GM12878 (cell line): ENCODE results near the gene ALAS1. TPM values are rescaled to one million over a fixed set of nuclear protein-coding genes. Genes with fewer than 3 reads are reported as not detected.

Experiments used
- ATAC-seq: fragments of 200-7000 bp; cut with Tn5 transposase; 3 replicates; pipeline ENCODE4 v1.9.1; 2020; ENCODE audit warnings: mild to moderate bottlenecking, moderate library complexity
- BruUV-seq: library from RNA; stranded (reverse); fragments of 400-500 nt; replicated peaks from 2 replicates; lab custom pipeline; 2021; lab: Mats Ljungman, UMichigan
- CTCF ChIA-PET: fragments of 300-600 bp; sonication (Branson Sonifier 250); formaldehyde crosslinking; extraction: SDS; loops from one replicate; lab custom pipeline; 2021; ENCODE audit warnings: inconsistent platforms; lab: Yijun Ruan, JAX
- POLR2A ChIA-PET: fragments of 350-600 bp; formaldehyde crosslinking; extraction: SDS; loops from one replicate; lab custom pipeline; 2021; ENCODE audit warnings: inconsistent platforms; lab: Charles Lee
- RAD21 ChIA-PET: fragments of 300-600 bp; sonication (Branson Sonifier 250); formaldehyde crosslinking; loops from one replicate; lab custom pipeline; 2023; ENCODE audit warnings: antibody characterized with exemption; ENCODE audit not compliant: unreplicated experiment; lab: Charles Lee
- SMC1A ChIA-PET: fragments of 300-600 bp; sonication (Branson Sonifier 250); formaldehyde crosslinking; loops from one replicate; lab custom pipeline; 2023; ENCODE audit not compliant: unreplicated experiment, uncharacterized antibody; lab: Charles Lee
- DNase-seq: peaks from one replicate; pipeline ENCODE4 v3.0.0-alpha.2; 2011; ENCODE audit warnings: low read depth, low spot score
- FAIRE-seq: peaks from 3 replicates; lab custom pipeline; 2011; peaks lifted over from hg19 to GRCh38; lab: Jason Lieb, UNC
- H2AFZ ChIP-seq: 2 replicates; pipeline ENCODE4 v1.6.0; 2011; ENCODE audit warnings: low read depth, low read length, control low read depth; ENCODE audit not compliant: control insufficient read depth
- H3K27ac ChIP-seq: 2 replicates; pipeline ENCODE4 v1.5.1; 2011; ENCODE audit warnings: control low read depth; ENCODE audit not compliant: control insufficient read depth, insufficient read depth
- H3K27me3 ChIP-seq, 2 experiments: replicated peaks in 1 of 2; 2 replicates each; pipeline versions ENCODE4 v1.6.0 to v1.6.1; 2011; ENCODE audit warnings: low read length in 1 of 2; ENCODE audit not compliant: control insufficient read depth in 2 of 2, insufficient read depth in 2 of 2
- H3K36me3 ChIP-seq, 2 experiments: 2 replicates each; pipeline ENCODE4 v1.5.1; 2011; ENCODE audit warnings: low read length in 1 of 2; ENCODE audit not compliant: control insufficient read depth in 2 of 2, insufficient read depth in 2 of 2
- H3K4me1 ChIP-seq: 2 replicates; pipeline ENCODE4 v1.6.1; 2011; ENCODE audit warnings: mild to moderate bottlenecking, low read length, moderate library complexity, mixed read lengths; ENCODE audit not compliant: control insufficient read depth, insufficient read depth
- H3K4me2 ChIP-seq: 2 replicates; pipeline ENCODE4 v1.6.0; 2011; ENCODE audit warnings: control low read depth; ENCODE audit not compliant: control insufficient read depth, insufficient read depth
- H3K4me3 ChIP-seq: fragments of 200-600 bp; sonication (generic); 2 replicates; pipeline ENCODE4 v1.5.1; 2016
- H3K79me2 ChIP-seq: 2 replicates; pipeline ENCODE4 v1.6.0; 2011; ENCODE audit warnings: low read length; ENCODE audit not compliant: control insufficient read depth, insufficient read depth
- H3K9ac ChIP-seq: 2 replicates; pipeline ENCODE4 v1.8.0; 2011; ENCODE audit warnings: low read length, control low read depth, mixed read lengths; ENCODE audit not compliant: control insufficient read depth, insufficient read depth
- H3K9me3 ChIP-seq: replicated peaks from 3 replicates; pipeline ENCODE4 v1.5.1; 2011; ENCODE audit warnings: mild to moderate bottlenecking, low read length; ENCODE audit not compliant: control insufficient read depth, insufficient read depth
- H4K20me1 ChIP-seq: 2 replicates; pipeline ENCODE4 v1.6.0; 2011; ENCODE audit not compliant: control insufficient read depth, insufficient read depth
- ATF7 ChIP-seq: fragments of 450-650 bp; IDR thresholded peaks from 2 replicates; pipeline ENCODE4 v1.6.1; 2016; ENCODE audit warnings: low read depth, mild to moderate bottlenecking
- CREM ChIP-seq: IDR thresholded peaks from 2 replicates; pipeline ENCODE4 v1.6.1; 2014; ENCODE audit warnings: antibody characterized with exemption, low read depth
- ETV6 ChIP-seq, 2 experiments: fragments of 450-650 bp in 1 of 2; IDR thresholded peaks in 1 of 2; conservative IDR thresholded peaks in 1 of 2; 2 replicates each; pipeline ENCODE4 v1.6.1; 2014; ENCODE audit warnings: antibody characterized with exemption in 1 of 2, borderline replicate concordance in 1 of 2, low read depth in 1 of 2, mild to moderate bottlenecking in 1 of 2, moderate library complexity in 1 of 2
- IKZF2 ChIP-seq, 2 experiments: fragments of 450-650 bp; IDR thresholded peaks; 2 replicates each; pipeline ENCODE4 v1.6.1; 2017; ENCODE audit warnings: mild to moderate bottlenecking in 2 of 2, moderate library complexity in 2 of 2
- IRF4 ChIP-seq: IDR thresholded peaks from 2 replicates; pipeline ENCODE4 v1.6.1; 2011; ENCODE audit warnings: low read depth, low read length
- KAT2A ChIP-seq: conservative IDR thresholded peaks from 2 replicates; pipeline ENCODE4 v1.6.1; 2011; ENCODE audit warnings: low read depth, low read length; ENCODE audit not compliant: control insufficient read depth
- MTA3 ChIP-seq: IDR thresholded peaks from 2 replicates; pipeline ENCODE4 v1.6.1; 2012; ENCODE audit warnings: low read length, inconsistent platforms, borderline replicate concordance
- NFIC ChIP-seq: IDR thresholded peaks from 2 replicates; pipeline ENCODE4 v1.6.1; 2012; ENCODE audit warnings: low read depth, mild to moderate bottlenecking, inconsistent platforms, low read length, moderate library complexity
- POLR2A ChIP-seq: IDR thresholded peaks from 2 replicates; pipeline ENCODE4 v1.6.1; 2011; ENCODE audit warnings: low read depth, mild to moderate bottlenecking, low read length
- POLR2AphosphoS5 ChIP-seq: IDR thresholded peaks from 2 replicates; pipeline ENCODE4 v1.6.1; 2011; ENCODE audit warnings: mild to moderate bottlenecking, low read length, inconsistent platforms
- RFX5 ChIP-seq: IDR thresholded peaks from 2 replicates; pipeline ENCODE4 v1.6.1; 2011; ENCODE audit warnings: low read depth, low read length, improper control_type of control experiment
- SPI1 ChIP-seq: IDR thresholded peaks from 2 replicates; pipeline ENCODE4 v1.6.1; 2011; ENCODE audit warnings: low read depth, mild to moderate bottlenecking, low read length, moderate library complexity, borderline replicate concordance; ENCODE audit not compliant: insufficient read depth
- TAF1 ChIP-seq: IDR thresholded peaks from 2 replicates; pipeline ENCODE4 v1.6.1; 2011; ENCODE audit warnings: mild to moderate bottlenecking, low read depth, low read length, borderline replicate concordance
- ZNF24 ChIP-seq: fragments of 450-650 bp; IDR thresholded peaks from 2 replicates; pipeline ENCODE4 v1.6.1; 2017; ENCODE audit warnings: antibody characterized with exemption, mild to moderate bottlenecking
- WGBS: methylation state at CpG from one replicate; pipeline ENCODE4 v1.1.6; 2016; ENCODE audit warnings: low lambda C conversion rate; ENCODE audit not compliant: insufficient replicate concordance, insufficient coverage; ENCODE audit errors: missing lambda C conversion rate; 5-methylcytosine and 5-hydroxymethylcytosine counted together
- in situ Hi-C: fragments of 300-500 bp; cut with MboI; formaldehyde crosslinking; loops from 9 replicates; pipeline ENCODE4 v1.14.3; 2018; ENCODE audit warnings: mixed read lengths
- intact Hi-C: fragments of 100-400 bp; cut with micrococcal nuclease; formaldehyde crosslinking; loops from one replicate; pipeline ENCODE4 v1.14.2; 2022; ENCODE audit not compliant: unreplicated experiment
- polyA plus RNA-seq, 11 experiments: library from polyadenylated mRNA; depleted of rRNA in 4 of 11; unstranded in 6 of 11; stranded (reverse) in 5 of 11; fragments of >200 nt; fragmentation: Nextera tagmentation in 4 of 11; fragmentation: Illumina TruSeq in 1 of 11; extraction: Ambion mirVana in 4 of 11; extraction: Trizol in 1 of 11; gene quantifications; 1 replicate in 1 of 11; 2 replicates in 10 of 11; pipeline versions ENCODE4 v1.2.1 to v1.2.3, GENCODE V29; 2011 to 2016; ENCODE audit warnings: inconsistent platforms in 2 of 11, missing spikeins in 2 of 11, low read depth in 1 of 11
- total RNA-seq, 4 experiments: library from RNA; depleted of rRNA in 3 of 4; stranded (reverse); fragments of >200 nt in 3 of 4; fragmentation: Illumina TruSeq in 1 of 4; extraction: Trizol in 1 of 4; gene quantifications; 2 replicates each; pipeline versions ENCODE4 v1.2.1 to v1.2.3, GENCODE V29; 2013 to 2021
- TF ChIP-seq, protein P1 (sequence below): IDR thresholded peaks from 2 replicates; pipeline ENCODE4 v1.6.1; 2012; ENCODE audit warnings: improper control_type of control experiment, low read depth, low read length; ENCODE audit not compliant: insufficient replicate concordance
- TF ChIP-seq, protein P2 (sequence below), 3 experiments: IDR thresholded peaks in 2 of 3; conservative IDR thresholded peaks in 1 of 3; 2 replicates each; pipeline ENCODE4 v1.5.1; 2011; ENCODE audit warnings: low read depth in 3 of 3, low read length in 3 of 3, mild to moderate bottlenecking in 3 of 3, control low read depth in 2 of 3, moderate library complexity in 2 of 3, inconsistent platforms in 1 of 3, mixed read lengths in 1 of 3; ENCODE audit not compliant: control insufficient read depth in 2 of 3, insufficient read depth in 1 of 3; ENCODE audit errors: extremely low read depth in 1 of 3
- TF ChIP-seq, protein P3 (sequence below): fragments of 450-650 bp; IDR thresholded peaks from 2 replicates; pipeline ENCODE4 v1.6.1; 2017; ENCODE audit warnings: mild to moderate bottlenecking

ALAS1 gene
- total and polyA plus RNA-seq, 10 of the 15 experiments (the other 5 are each of a cell fraction or from before 2014, with no cell fraction given), result 69.9 to 115 (median 94.1) TPM

DNA sequence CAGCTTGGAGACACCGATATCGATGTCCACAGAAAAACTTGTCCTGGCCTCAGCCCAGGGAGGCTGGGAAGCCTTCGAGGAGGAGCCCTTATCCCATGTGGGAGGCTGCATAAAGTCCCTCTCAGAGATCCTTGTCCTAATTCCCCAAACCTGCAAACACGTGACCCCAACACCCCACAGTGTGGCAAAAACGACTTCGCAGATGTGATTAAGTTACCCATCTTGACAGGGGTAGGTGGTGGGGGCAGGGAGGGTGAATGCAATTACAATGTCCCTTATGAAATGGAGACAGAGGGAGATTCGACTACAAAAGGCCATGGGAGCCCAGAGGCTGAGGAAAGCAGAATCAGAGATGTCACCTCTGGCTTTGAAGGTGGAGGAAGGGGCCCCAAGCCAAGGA lies 29.8 kb downstream of the ALAS1 start:
- H3K36me3 ChIP-seq, result peaks cover 12 to 25% of the 10 kb centered on the region in 2 experiments; a peak in 3 of 4 replicates
- TF ChIP-seq ETV6 (conservative IDR thresholded peaks at IDR 0.05 in 1 of 2, IDR thresholded peaks at IDR 0.05 in 1 of 2; ENCODE audit: borderline replicate concordance in 1 of 2, low read depth in 1 of 2), result no peak
- TF ChIP-seq ZNF24, result no peak
- TF ChIP-seq MTA3, result no peak
- TF ChIP-seq, protein P1, sequence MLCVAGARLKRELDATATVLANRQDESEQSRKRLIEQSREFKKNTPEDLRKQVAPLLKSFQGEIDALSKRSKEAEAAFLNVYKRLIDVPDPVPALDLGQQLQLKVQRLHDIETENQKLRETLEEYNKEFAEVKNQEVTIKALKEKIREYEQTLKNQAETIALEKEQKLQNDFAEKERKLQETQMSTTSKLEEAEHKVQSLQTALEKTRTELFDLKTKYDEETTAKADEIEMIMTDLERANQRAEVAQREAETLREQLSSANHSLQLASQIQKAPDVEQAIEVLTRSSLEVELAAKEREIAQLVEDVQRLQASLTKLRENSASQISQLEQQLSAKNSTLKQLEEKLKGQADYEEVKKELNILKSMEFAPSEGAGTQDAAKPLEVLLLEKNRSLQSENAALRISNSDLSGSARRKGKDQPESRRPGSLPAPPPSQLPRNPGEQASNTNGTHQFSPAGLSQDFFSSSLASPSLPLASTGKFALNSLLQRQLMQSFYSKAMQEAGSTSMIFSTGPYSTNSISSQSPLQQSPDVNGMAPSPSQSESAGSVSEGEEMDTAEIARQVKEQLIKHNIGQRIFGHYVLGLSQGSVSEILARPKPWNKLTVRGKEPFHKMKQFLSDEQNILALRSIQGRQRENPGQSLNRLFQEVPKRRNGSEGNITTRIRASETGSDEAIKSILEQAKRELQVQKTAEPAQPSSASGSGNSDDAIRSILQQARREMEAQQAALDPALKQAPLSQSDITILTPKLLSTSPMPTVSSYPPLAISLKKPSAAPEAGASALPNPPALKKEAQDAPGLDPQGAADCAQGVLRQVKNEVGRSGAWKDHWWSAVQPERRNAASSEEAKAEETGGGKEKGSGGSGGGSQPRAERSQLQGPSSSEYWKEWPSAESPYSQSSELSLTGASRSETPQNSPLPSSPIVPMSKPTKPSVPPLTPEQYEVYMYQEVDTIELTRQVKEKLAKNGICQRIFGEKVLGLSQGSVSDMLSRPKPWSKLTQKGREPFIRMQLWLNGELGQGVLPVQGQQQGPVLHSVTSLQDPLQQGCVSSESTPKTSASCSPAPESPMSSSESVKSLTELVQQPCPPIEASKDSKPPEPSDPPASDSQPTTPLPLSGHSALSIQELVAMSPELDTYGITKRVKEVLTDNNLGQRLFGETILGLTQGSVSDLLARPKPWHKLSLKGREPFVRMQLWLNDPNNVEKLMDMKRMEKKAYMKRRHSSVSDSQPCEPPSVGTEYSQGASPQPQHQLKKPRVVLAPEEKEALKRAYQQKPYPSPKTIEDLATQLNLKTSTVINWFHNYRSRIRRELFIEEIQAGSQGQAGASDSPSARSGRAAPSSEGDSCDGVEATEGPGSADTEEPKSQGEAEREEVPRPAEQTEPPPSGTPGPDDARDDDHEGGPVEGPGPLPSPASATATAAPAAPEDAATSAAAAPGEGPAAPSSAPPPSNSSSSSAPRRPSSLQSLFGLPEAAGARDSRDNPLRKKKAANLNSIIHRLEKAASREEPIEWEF, result no peak
- no peak for TF ChIP-seq IKZF2 (IDR thresholded peaks at IDR 0.05)
- no peak for TF ChIP-seq NFIC
- TF ChIP-seq IRF4, result no peak
- TF ChIP-seq, protein P2, sequence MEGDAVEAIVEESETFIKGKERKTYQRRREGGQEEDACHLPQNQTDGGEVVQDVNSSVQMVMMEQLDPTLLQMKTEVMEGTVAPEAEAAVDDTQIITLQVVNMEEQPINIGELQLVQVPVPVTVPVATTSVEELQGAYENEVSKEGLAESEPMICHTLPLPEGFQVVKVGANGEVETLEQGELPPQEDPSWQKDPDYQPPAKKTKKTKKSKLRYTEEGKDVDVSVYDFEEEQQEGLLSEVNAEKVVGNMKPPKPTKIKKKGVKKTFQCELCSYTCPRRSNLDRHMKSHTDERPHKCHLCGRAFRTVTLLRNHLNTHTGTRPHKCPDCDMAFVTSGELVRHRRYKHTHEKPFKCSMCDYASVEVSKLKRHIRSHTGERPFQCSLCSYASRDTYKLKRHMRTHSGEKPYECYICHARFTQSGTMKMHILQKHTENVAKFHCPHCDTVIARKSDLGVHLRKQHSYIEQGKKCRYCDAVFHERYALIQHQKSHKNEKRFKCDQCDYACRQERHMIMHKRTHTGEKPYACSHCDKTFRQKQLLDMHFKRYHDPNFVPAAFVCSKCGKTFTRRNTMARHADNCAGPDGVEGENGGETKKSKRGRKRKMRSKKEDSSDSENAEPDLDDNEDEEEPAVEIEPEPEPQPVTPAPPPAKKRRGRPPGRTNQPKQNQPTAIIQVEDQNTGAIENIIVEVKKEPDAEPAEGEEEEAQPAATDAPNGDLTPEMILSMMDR (IDR thresholded peaks at IDR 0.05 in 2 of 3, conservative IDR thresholded peaks at IDR 0.05 in 1 of 3; ENCODE audit: control insufficient read depth in 2 of 3, extremely low read depth in 1 of 3, insufficient read depth in 1 of 3, low read depth in 3 of 3, low read length in 3 of 3), result no peak
- no peak for TF ChIP-seq TAF1
- TF ChIP-seq RFX5, result no peak
- TF ChIP-seq, protein P3, sequence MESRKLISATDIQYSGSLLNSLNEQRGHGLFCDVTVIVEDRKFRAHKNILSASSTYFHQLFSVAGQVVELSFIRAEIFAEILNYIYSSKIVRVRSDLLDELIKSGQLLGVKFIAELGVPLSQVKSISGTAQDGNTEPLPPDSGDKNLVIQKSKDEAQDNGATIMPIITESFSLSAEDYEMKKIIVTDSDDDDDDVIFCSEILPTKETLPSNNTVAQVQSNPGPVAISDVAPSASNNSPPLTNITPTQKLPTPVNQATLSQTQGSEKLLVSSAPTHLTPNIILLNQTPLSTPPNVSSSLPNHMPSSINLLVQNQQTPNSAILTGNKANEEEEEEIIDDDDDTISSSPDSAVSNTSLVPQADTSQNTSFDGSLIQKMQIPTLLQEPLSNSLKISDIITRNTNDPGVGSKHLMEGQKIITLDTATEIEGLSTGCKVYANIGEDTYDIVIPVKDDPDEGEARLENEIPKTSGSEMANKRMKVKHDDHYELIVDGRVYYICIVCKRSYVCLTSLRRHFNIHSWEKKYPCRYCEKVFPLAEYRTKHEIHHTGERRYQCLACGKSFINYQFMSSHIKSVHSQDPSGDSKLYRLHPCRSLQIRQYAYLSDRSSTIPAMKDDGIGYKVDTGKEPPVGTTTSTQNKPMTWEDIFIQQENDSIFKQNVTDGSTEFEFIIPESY, result no peak
- no peak for TF ChIP-seq ATF7
- TF ChIP-seq POLR2A, result no peak
- no peak for TF ChIP-seq KAT2A
- TF ChIP-seq SPI1, result no peak
- TF ChIP-seq CREM, result no peak
- TF ChIP-seq POLR2AphosphoS5, result no peak

More for the DNA sequence above, 29.8 kb downstream of the ALAS1 start:
- ChIA-PET SMC1A (interaction anchor here (3.9 kb wide), 1 partner anchor 10 kb away, joined by 25 read pairs; the partner anchor contains the start of gene TWF2), CTCF (interaction anchor here (0.9 to 2.8 kb wide), 3 partner anchors 9 to 111 kb away, joined by 3 to 25 read pairs (median 5); partner anchors contain the start of gene TWF2), POLR2A (interaction anchor here (3.1 kb wide), 1 partner anchor 51 kb away, joined by 34 read pairs; the partner anchor contains the start of gene WDR82), RAD21 (no interaction called here)
- H3K4me2 ChIP-seq, result no peak overlapping the region
- FAIRE-seq, result no peak
- H3K27me3 ChIP-seq, result no peaks in the 10 kb centered on the region
- in situ Hi-C loops, result no loop called here
- peaks cover 26% of the 10 kb centered on the region for H3K4me1 ChIP-seq
- intact Hi-C loops, result no loop called here
- H2AFZ ChIP-seq, result no peak overlapping the region
- no peaks in the 10 kb centered on the region for H3K9me3 ChIP-seq
- no peak overlapping the region for H3K4me3 ChIP-seq
- DNase-seq, result no peak
- no TSS peak for BruUV-seq
- no peaks in the 10 kb centered on the region for H4K20me1 ChIP-seq
- no peak for ATAC-seq
- no peak overlapping the region for H3K27ac ChIP-seq
- WGBS, result 91% methylated on average over 7 of the region's 7 CpGs
- H3K9ac ChIP-seq, result no peak overlapping the region
- peaks cover 3% of the 10 kb centered on the region for H3K79me2 ChIP-seq
